Measurements from ENCODE around the gene FAM50A.

DNA sequence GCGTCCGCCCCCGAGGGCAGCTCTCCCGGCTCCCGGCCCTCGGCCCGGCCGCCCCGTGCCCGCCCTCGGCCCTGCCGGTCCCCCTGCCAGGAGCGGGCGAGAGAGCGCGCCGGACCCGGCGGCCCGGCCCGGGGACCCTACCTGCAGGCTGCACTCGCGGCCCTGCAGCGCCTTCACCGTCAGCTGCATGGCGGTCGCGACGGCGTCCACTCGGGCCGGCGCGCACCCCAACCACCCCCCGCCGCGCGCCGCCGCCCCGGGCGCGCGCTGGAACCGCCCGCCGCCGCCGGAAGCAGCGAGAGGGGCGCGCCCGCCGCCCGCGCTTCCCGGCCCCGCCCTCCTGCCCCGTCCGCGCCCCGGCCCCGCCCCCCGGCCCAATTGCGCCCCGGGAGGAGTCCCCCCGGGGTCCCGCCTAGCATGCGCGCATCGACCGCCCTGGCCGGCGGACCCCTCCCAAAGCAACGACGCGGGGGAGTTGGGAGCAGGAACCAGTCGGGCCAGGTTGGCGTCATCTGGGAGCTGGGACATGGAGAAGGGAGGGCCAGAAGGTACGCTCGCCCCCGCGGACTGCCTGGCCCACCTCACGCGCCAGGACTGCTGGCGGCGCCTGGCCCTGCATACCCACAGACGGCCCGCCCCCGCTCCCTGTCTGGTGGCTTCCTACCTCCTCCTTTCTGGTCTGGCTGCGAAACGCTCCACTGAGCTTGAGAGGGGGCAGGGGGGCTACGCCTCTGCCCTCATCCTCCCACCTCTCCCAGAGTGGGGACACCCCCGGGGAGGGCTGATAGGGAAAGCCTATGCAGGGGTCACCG lies 42.7 kb downstream of the FAM50A start, which contains the start of gene UBL4A:
- TF ChIP-seq, protein P1, sequence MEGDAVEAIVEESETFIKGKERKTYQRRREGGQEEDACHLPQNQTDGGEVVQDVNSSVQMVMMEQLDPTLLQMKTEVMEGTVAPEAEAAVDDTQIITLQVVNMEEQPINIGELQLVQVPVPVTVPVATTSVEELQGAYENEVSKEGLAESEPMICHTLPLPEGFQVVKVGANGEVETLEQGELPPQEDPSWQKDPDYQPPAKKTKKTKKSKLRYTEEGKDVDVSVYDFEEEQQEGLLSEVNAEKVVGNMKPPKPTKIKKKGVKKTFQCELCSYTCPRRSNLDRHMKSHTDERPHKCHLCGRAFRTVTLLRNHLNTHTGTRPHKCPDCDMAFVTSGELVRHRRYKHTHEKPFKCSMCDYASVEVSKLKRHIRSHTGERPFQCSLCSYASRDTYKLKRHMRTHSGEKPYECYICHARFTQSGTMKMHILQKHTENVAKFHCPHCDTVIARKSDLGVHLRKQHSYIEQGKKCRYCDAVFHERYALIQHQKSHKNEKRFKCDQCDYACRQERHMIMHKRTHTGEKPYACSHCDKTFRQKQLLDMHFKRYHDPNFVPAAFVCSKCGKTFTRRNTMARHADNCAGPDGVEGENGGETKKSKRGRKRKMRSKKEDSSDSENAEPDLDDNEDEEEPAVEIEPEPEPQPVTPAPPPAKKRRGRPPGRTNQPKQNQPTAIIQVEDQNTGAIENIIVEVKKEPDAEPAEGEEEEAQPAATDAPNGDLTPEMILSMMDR (IDR thresholded peaks at IDR 0.05) = no peak
- no peak for TF ChIP-seq EZH2 (IDR thresholded peaks at IDR 0.05; ENCODE audit: borderline replicate concordance, insufficient read depth, low read depth, low read length, poor library complexity, severe bottlenecking)

All from B cell (primary cell).